Hematopoietic multipotent progenitor cell treated with erythropoietin and hydrocortisone succinate and interleukin-3 and kit ligand, for 6 days (in vitro differentiated cells): Measurements from ENCODE around the gene SPATA33.

Source experiments
- DNase-seq: peaks from one replicate; pipeline ENCODE4 v3.0.0-alpha.2; 2015

The SPATA33 gene

DNA sequence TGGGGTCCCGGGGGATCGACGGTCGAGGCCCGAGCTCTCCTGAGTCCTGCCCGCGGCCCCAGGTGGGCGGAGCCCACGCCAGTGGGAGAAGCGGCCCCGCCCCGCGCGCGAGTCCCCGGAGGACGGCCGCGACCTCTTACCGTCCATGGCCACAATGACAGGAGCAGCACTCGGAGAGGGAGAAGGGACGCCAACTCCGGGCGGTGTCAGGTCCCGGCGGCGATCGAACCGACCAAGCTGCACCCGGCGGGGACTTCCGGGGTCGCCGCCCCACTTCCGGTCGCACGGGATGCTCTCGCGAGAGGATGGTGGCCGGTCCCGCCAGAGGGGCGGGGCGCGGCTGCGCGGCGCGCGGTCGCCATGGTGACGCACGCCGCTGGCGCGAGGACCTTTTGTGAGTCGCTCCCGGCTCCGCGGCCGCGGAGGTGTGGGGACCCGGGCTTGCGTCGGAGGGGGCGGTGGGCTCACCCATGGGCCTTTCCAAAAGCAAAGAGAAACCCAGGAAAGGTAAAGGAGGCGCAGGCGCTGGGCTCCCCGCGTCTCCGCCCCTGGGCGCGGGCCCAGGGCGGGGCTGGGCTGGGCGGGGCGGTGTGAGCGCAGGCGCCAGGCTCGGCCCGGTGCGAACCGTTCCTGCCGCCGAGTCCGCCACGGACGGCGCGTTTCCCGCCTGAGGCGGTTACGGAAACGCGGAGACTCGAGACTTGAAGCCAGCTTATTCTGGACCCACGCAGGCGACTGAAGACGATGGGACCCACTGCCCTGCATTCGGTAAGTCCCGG is at the start of gene SPATA33, which contains the start of gene CHMP1A:
Gene SPATA33, plus strand, starts transcription at position 395 of the 779 bp plus-strand sequence. Its CDS starts 76 bp downstream, at position 471.
Gene CHMP1A, minus strand, starts transcription at position 267 of the 779 bp plus-strand sequence. Its CDS starts 120 bp downstream, at position 147.
- DNase-seq: peak; percentile 92

DNA sequence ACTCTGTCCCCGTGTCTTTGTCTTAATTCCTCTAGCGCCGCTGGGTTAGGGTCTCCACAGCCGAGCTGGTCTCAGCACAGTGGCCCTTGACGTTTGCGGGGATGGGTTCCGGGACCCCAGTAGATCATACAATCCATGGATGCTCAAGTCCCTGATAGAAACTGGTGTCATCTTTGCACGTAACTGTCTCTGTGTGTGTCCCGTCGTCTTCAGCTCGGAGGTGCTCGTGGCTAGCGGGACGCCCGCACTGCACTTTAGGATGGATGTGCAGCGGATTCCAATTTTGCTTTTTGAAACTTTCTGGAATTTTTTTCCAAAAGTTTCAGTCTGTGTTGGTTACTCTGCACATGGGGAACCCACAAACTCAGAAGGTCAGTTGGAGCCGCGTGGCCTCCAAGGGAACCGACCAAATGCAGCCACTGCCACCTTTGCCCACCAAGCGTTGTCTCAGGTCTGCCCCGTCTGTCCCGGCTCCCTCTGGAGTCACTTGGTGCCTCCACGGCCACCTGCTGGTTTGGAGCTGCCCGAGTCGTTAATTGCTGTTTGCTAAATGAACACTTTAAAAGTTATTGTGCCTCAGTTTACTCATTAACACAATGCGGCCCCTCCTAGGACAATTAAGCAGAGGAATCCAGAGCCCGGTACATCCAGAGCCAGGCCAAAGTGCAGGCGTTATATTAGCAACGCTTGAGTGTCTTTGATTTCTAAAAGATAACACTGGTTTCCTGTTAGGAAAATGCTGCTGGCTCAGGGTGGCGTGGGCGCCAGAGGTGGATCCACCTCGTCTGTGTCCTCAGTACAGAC is 49.5 kb upstream of the SPATA33 start:
- no peak for DNase-seq

DNA sequence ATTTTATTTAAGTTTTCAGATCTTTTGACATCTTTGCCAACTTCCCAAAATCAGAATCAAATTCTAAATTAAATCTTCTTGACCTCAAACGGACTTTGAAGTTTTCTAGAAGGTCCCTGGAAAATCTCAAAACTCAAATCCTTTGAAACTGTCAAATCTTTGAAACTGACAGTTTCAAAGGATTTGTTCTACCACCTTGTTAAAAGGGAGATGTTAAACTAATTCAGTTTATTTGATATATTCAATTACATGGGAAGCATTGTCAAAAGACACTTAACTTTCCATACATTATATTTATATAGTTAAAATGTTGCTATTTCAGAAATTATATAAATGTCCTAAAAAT is 47.6 kb upstream of the SPATA33 start:
- no peak for DNase-seq

DNA sequence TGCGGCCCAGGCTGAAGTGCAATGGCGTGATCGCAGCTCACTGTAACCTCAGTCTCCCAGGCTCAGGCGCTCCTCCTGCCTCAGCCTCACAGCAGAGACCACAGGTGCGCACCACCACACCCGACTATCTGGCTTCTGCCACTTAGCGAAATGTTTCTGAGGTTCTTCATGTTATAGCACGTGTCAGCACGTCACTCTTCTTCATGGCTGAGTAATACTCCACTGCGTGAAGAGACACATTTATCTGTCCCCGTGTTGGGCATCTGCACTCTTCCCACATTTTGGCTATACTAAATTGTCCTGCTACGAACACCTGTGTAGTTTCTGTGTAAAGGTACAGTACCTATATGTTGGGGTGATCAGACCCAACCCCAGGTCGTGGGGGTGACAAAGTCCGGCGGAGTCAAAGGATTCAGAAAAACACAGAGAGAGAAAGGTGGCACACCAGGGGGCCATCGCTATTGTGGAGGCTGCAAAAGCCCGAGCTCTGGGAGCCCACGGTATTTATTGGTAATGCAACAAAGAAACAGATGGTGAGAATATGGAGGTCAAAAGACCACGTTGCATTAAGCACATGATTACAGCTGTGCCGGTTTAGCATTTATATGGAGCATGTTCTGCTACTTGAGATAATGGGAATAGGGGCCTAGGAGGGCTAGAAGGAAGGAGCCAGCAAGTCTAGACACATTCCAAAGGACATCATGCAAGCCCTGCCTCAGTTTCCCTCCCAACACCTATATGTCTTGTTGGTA is 45.0 kb upstream of the SPATA33 start:
- DNase-seq: no peak

DNA sequence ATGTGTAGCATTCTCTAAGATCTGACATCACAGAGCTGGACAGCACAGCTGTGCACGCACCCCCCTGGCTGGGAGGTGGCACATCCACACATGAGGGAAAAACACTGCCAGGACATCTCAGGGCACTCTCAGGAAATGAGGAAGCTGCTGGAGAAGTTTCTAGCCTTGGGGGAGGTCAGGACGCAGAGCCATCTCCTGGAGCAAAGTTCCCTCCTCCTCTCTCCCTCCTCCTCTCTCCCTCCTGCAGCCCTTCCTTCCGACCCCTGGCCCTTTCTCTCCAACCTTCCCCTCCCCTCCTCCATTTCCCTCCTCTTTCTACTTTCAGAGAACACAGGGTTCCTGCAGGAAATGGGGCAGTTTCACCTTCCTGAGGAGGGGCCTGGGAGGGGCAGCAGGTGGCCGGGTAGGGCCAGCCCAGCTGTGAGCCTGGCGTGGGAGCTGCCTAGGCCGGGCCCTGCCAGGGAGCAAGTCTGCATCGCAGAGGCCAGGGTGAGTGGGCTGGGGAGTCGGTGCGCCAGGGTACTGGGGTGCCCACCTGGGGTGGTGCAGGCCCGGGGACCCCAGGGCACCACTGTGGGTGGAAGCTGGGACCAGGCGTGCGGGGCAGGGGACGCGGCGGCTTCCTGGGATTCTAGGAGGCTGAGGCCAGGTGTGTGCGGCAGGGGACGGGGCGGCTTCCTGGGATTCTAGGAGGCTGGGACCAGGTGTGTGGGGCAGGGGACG is 44.2 kb upstream of the SPATA33 start, which contains the start of gene DPEP1:
Gene DPEP1, plus strand, starts transcription at position 412 of the 723 bp plus-strand sequence. CDS start 16,769 bp downstream, outside the sequence.
- no peak for DNase-seq

DNA sequence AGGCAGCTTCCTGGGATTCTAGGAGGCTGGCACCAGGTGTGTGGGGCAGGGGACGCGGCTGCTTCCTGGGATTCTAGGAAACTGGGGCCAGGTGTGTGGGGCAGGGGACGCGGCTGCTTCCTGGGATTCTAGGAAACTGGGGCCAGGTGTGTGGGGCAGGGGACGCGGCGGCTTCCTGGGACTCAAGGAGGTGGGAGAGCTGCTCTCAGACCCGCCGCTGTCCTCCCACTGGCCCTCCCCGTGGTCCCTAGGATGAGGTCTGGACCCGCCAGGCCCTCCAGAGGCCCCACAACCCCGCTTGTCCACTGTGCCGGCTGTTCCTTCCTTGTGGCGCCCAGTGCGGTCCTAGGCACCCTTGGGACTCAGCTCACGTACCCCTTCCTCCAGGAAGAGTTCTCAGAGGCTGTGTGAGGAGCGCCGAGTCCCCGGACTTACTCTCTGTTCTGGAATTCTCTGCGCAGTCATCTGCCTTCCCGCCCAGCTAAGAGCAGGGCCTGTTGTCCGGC is 43.6 kb upstream of the SPATA33 start:
- no peak for DNase-seq

DNA sequence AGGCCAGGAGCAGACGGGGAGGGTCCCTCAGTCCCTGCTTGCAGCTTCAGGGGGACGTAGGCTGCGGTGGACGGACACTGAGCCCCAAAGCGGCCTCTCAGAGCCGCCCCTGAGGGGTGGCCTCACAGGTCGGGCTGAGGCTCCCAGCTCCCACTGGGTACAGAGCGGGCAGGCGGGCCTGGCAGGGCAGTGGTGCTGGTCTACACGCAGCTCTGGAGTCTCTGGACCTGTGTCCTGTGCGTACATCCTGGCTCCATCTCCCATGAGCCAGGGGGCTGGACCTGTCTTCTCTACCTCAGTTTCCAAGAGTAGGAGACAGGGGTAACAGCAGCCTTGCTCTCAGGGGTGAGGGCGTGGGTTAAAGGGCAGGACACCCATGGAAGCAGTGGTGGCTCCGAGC is 42.5 kb upstream of the SPATA33 start:
- DNase-seq: no peak

DNA sequence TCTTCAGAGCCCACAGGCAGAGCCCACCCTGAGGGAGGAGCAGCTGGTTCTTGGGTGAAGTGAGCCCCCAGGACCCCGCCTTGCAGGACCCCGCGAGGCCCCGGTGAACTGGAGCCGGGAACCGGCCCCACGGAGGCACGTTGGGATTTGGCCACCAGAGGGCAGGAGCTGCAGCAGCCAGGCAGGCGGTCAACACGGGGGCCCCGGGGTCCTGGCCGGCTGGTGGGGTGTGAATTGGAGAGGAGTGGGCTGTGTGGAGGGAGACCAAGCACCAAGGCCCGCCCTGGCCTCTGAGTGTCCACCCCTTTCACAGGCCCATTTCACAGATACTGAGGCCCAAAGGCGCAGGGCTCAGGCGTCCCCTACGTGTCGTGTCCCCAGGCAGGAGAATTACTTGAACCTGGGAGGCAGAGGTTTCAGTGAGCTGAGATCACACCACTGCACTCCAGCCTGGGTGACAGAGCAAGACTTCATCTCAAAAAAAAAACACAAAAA is 42.0 kb upstream of the SPATA33 start:
- peak; percentile 48 for DNase-seq

DNA sequence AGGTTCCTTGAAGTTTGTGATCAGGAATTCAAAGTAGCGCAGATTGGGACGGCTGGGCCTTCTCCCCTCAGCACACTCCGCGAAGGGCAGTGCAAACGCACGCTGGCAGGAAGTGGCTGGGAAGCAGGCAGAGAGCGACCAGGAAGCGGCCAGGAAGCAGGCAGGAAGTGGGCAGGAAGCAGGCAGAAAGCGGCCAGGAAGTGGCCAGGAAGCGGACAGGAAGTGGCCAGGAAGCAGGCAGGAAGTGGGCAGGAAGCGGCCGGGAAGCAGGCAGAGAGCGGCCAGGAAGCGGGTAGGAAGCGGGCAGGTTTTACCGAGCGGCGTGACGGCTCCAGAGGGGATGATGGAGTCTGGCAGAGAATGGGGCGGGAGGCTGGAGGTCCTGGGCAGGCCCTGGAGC is 41.0 kb upstream of the SPATA33 start:
- DNase-seq: no peak

DNA sequence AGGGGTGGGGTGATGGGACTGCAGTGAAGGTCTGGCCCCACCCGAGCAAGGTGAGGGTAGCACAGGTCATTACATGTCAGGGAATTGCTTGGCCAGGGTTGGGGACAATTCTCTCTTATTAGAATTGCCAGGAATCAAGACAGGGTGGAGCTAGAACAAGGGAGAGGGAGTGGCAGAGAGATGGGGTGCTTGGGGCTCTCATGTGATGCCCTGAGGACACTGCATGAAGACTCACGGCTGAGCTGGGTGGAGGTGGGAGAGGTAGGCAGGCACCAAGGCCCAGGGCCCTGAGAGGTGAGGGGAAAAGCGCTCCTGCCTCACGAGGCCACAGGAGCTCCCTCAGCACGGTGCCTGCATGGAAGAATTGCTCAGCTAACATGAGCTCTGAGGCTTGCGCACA is 40.6 kb upstream of the SPATA33 start:
- DNase-seq: peak; percentile 17

DNA sequence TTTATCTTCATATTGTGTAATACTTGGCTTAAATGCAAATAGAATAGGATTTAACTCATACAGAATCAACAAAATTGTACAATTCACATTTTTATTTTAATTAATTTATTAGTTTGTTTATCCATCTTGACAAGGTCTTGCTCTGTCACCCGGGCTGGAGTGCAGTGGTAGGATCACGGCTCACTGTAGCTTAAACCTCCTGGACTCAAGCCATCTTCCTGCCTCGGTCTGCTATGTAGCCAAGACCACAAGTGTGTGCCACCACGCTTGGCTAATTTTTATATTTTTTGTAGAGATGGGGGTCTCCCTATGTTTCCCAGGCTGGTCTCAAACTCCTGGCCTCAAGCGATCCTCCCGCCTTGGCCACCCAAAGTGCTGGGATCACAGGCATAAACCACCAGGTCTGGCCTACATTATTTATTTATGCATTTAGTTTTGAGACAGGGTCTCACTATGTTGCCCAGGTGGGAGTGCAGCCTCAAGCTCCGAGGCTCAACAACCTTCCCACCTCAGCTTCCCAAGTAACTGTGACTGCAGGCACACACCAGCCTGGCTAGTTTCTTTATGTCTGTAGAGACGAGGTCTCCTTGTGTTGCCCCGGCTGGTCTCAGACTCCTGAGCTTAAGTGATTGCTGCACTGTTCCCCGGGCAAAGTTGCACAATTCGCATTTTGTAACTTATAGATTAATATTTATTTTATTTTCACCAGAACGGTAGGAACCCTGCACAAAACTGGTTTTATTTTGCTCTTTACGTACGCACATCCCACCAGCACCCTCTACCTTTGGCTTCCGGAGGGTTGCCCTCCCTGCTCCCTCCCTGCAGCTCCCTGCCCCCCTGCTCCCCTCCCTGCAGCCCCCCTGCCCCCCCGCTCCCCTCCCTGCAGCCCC is 39.3 kb upstream of the SPATA33 start:
- no peak for DNase-seq

DNA sequence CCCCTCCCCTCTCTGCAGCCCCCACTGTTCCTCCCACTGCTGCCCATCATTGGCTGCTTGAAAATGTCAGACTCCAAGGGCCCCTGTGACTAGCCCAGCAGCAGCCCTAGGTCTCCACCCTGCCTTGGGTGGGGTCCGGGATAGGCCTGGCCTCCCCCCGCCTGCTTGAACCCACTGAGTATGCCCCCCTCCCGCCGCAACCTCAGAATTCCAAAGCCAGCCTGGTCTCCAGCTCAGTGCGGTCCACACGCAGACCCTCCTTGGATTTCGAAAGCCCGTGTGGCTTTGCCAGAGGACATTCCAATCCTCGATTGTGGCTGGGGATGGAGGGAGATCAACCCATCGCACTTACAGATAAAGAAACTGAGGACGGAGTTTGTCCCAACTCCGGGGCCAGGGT is 37.8 kb upstream of the SPATA33 start:
- DNase-seq: no peak

DNA sequence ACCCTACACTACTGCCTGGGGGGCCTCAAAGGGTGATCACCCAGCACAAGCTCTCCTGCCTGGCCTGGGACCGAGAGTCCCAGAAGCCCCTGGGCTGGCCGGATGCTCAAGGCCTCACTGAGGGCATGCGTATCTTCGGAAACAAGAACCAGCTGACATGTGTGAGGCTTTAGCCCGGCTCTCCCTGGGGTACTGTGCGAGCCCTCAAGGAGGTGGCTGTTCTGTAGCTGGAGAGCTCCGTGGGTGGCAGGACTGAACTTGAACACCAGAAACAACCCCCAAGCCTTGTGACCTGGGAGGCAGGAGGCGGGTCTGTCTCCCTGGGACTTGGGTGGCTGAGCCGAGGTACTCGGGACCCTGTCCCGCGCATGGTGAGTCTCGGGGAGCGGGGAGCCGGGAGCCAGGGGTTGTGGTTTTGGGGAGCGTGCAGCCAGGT is 37.2 kb upstream of the SPATA33 start:
- DNase-seq: no peak

DNA sequence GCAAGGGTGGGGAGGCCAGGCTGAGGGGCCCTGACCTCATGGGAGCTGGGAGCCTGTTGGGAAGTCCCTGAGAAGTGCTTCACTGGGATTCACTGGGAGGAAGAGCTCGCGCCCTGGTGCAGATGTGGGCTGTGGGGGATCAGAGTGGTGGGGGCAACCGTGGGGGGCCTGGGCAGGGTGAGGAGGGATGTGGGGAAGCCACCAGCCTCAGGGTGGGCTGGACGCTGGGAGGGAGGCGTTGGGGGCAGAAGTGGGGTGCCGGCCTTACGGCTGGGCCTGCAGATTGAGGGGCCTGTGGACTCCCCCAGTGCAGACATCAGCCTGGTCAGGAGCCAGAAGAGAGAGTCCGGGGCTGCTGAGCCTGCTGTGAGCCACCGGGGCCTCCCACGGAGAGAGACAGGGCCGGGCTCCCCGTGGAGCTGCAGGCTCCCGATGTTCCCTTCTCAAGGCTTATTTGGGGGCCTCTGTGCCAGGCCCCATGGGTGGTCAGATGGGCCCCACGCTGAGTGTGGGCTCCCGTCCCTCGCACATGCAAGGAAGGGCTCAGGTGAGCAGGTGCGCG is 36.4 kb upstream of the SPATA33 start:
- no peak for DNase-seq

DNA sequence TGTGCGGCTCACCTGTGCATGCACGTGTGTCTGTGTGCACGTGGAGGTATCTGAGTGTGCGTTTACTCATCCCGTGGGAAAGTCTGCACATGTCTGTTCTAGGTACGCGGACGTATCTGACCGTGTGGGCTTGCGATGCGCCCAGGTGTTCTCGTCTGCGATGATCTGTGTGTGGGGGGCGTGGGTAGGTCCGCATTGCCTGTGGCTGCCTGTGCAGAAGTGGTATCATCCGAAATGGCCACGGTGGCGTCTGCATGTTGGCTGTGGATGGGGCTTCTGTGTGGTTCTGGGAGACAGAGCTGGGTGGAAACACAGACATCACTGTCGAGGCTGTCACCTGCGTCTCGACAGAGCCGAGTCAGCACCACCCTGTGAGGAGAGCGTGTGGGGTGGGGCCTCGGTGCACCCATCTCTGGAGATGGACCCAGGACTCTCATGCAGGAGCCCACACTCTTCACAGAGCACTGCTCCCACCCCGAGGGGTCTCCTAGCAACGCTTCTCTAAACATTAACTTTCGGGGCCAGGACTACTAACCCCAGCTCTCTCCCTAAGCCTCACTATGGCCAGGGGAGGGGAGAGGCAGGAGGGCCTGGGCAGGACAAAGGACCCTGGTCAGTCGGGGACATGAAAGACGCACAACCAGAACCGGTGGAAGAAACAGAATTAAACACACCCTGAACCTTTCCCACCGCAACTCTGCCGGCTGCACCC is 35.8 kb upstream of the SPATA33 start:
- DNase-seq: no peak

DNA sequence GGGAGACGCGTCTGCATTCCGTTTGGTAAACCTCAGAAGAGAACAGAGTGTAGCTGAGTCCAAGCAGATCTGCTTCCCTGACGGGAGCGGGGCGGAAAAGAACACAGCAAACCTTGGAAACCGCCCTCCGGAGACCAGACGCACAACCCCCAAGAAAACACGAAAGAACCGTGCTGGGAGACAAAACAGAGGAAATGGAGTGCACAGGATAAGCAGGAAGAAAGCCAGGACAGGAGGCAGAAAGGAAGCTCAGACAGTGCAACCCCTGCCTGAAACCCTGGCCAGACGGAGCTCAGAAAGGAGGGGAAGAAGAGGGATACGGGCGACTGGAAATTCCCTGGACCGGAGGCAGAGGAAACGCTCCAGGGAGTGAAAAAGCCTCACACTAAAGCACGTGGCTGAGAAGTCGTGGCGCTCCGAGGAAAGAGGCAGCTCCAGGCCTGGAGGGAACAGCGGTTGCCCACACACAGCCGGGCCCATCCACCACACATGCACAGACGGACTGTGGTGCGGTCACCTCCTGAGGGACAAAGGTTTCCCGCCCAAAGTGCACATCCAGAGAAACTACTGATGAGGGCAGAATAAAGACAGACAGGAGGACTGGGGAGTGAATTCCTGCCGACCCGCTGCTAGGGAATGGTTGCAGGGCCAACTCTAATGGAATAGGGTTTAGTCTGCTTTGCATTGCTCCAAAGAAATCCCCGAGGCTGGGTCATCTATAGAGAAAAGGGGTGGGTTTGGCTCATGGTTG is 34.0 kb upstream of the SPATA33 start:
- DNase-seq: no peak

DNA sequence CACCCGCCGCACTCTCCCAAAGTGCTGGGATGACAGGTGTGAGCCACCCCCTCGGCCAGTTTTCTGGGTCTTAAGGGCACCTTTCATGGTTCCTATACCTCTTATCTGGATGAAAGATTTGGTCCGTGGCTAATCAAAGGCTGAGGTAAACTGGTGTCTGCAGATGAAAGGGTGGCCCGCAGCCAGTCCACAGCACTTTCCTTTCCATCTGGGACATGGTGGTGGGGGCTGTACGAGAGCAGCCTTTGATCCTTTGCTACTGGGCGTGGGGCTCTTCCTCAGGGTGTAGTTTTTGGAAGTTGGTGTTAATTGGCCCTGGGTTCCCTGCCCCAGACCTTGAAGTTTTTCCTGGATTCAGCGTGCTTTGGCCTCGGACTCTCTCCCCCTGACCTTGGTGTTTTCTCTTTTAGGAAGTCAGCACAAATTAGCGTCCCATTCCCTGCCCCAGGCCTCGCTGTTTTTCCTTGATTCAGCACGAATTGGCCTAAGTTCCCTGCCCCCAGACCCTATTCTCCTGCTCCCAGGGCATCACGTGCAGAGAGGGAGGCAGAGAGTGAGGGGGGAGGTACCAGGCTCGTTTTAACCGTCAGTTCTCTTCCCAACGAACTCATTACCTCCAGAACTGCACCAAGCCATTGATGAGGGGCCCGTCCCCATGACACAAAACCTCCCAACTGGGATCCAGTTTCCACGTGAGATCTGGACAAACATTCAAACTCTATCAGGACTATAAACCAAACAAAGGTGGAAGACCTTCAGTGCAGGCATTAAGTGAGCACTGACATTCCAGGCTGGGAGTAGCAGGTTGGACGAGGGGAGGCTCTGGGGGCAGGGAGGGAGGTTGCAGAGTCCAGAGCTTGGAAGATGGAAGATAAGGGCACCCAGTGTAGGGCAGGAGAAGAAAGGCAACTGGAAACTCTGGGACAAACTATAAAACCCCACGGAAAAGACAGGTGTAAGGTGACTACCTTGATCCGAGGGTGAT is 32.6 kb upstream of the SPATA33 start:
- no peak for DNase-seq
